Cortex of kidney (tissue), 1 donor: ENCODE results near the gene ANKFN1.

Source experiments
- DNase-seq: peaks from one replicate; lab custom pipeline; 2025; lab: John Stamatoyannopoulos, UW

Gene ANKFN1

DNA sequence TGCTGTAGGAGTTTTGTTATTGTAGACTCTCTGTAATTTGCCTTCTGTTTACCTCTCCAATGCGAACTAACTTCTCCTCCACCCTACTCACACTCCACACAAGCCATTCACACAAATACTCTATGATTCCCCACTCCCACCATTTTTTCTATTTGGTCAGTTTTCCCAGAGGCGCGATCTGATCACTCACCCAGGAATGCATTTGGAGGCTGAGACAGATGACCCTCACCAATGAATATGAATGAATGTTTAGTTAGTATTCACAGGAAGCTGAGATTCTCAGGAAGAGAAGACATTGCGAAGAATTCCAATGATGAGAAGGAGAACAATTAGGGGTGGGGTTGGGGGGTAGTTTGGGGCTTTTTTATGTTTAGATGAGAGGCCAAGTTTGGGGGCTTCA is 10.5 kb upstream of the ANKFN1 start:
- DNase-seq, result no peak

DNA sequence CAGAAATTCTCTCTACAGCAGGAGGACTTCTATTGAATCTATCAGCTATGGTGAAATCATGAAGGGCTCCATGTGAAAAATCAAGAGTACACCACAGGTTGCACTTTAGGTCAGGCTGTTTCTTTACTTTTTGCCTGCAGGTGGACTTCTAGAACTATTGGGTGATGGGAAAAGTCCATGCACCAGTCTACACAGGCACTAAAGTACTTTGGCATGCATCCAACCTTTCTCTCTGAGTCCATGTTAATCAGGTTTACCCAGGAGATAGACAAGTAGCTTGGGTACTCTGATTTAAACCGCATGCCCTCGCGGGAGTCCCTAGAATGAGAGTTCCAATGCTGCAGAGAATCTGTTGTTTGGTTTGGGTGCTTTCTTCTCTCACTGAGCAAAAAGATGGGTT is 9.1 kb upstream of the ANKFN1 start:
- no peak for DNase-seq

DNA sequence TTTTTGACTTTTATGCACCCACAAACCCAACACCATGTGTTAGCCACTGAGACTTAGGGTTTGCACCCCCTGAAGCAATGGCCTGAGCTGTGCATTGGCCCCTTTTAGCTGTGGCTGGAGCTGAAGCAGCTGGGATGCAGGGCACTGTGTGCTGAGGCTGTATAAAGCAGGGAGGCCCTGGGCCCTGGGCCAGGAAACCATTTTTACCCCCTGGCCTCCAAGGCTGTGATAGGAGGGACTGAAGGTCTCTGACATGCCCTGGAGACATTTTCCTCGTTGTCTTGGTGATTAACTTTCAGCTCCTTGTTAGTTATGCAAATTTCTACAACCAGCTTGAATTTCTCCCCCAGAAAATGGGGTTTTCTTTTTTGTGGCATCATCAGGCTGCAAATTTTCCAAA is 6.7 kb upstream of the ANKFN1 start:
- no peak for DNase-seq

DNA sequence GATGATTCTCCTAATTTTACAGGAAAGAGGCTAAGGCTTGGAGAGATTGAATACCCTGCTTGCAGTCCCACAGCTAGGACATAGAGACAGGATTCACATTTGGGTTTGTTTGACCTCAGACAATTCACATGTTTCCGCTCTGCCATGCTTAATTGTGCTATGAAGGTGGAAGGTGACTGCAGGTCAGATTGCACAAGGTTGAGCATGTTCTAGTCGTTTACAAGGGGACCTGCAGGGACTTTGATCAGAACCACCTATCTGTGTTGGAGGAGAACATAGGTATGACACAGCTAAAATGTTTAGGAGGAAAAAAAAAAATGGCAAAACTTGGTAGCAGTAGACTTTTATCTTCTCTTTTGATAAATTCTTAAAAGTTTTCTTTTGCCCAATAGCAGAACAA is 4.9 kb upstream of the ANKFN1 start:
- DNase-seq, result no peak

DNA sequence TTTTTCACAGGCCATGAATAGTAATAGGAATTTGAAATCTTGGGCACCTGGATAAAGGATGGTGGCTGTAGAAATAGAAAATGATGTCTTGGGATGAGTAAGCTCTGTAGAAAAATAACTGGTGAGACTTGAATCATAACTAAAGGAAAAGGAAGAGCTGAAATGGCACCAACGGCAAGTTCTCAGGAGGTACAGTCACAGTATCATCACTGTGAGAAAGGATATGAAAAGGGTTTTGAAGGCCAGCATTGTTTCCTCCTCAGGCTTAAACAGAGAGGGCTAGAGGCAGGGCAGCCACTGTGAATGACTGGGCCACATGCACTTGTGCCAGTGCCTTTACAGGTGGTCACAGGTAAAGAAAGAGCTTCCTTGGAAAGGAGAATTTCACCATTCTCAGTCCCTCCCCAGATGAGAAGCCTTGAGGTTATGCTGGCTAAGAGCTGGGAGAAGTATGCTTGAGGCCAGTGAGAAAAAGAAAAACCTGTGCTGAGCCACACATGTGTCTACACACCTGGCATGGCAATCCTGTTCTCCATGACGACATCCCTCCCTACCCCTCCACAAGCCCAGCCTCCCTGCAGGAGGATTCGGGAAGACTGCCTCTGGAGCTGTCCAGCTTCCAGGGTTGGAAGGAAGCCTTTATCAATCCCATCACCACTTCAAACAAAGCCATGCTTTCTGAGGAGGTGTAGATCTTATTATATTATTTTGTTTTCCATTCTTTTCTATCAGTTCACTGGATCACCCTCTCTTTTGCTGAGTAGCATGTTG is 3.8 kb upstream of the ANKFN1 start:
- DNase-seq, result no peak

DNA sequence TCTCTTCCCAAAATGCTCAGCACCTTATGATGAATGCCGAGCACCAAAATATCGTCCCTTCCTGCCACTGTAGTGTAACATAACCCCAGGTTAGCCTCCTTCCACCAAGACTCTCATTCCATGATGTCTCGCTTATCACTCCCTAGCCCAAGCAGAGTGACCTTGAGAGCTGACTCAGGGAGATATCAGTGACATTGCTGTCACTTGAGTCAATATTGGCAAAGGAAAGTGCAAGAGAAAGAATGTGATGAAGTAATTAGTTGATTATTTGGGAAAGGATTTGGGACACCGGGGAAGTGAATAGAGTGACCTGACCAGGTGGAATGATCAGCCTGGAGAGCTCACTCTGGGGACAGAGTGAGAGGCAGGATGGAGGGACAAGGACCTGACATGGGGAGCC is 2.6 kb upstream of the ANKFN1 start:
- no peak for DNase-seq

DNA sequence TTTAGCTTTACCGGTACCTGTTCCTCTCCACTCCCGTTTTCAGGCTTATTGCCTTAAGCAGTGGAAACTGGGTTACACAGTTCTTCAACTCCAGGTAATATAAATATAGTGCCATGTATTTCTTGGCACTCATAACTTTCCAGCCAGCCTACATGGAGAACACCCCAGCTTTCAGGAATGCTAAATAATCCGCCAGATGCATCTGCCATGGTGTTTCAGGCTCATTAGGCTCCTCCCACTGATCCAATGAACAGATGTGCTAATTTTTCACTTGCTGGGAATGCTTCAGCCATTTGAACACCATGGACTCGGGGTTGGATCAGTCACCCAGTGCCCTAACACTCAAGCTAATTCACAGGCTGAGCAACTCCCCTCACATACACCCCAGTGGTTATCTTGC is 4.6 kb downstream of the ANKFN1 start:
- DNase-seq, result no peak

DNA sequence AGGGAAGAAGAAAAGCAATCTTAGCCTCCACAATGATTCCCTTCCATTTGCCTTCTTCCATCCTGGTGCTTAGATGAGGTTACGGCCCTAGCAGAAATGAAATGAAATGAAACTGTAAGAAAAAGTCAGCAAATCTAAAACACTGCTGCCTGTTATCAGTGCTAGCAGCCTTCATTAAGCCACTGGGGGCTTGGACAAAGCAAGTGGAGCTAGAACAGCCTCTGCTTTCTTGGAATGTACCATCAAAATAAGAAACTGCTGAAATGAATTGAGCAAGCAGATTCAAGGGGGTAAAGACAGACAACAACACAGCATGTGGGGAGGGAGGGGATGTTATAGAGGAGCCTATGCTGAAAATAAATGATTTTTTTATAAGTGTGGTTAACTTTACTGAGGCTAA is 5.1 kb downstream of the ANKFN1 start:
- no peak for DNase-seq

DNA sequence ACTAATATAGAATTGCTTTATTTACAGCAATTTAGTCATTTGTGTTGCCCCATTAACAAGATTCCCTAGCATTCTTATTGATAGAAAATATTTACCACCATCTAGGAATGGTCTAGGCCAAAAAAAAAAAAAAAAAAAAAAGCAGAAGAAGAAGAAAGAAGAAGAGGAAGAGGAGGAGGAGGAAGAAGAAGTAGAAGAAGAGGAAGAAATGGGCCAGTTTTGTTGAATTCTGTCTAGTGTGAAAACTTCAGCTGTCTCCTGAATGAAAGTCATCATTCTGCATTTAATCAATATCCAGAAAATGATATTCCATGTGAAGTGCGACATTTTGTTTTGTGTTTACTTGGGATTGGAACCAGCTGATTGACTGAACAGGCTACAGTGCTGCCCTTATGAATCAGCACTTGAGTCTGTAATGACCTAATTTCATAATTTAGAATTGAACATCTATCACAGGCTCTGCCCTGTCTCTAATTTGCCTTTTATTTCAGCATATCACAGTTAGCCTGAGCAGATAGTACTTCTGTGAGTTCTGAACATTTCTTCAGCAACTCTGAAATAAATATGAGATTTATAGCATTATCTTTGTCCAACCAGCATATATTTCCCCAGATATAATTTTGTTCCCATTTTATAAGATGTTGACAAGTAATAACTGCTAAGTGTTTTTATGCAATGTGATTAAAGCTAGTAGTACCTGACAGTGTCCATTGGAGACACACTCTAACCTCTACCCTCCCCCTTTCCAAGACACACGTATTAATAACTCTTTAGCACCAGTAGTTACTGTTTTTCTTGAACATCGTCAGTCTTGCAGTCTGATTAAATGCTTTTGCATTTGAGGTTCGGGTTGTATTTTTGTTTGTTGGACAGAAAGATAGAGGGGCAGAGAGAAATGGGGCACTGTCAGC is 5.9 kb downstream of the ANKFN1 start:
- DNase-seq, result no peak

DNA sequence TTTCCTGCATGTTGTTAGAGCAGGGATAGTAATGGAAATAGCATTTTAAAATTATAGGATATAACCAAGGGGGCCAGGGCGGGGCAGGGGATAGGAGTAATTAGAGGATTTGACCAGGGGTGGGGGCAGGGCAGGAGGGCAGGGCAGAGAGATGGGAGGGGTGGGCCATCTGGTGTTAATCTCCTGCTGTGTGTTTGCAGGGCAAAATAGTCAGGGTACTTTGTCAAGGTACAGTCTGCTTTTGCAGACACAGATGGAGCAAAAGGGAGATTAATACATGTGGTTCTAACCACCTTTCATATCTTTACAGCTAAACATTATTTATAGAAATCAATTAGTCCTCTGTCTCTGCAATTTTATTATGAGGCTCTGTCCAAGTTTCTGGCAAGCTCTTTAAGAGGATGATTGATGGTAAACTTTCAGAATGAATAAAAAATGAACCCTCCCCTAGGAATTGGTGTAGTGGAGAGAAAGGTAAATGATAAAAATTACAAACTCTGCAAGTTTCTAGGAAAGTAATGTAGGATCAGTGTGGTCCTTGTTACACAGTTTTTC is 6.6 kb downstream of the ANKFN1 start:
- no peak for DNase-seq

DNA sequence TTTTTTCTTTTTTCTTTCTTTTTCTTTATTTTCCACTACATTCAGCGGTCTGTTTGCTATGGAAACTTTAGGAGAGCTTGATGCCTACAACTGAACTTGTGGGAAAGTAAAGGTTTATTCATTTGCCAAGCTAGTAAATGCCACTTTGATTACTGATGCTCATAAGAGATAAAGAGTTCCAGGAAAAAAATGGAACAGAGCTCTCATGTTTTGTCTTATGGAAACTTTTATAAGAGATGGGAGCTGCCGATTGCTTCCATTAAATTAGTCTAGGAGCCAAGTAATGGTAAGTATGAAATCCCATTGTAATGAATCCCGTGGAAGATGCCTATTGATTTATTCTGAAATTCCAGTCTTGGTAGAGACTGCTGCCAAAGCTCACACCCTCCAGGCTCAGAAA is 7.1 kb downstream of the ANKFN1 start:
- no peak for DNase-seq

DNA sequence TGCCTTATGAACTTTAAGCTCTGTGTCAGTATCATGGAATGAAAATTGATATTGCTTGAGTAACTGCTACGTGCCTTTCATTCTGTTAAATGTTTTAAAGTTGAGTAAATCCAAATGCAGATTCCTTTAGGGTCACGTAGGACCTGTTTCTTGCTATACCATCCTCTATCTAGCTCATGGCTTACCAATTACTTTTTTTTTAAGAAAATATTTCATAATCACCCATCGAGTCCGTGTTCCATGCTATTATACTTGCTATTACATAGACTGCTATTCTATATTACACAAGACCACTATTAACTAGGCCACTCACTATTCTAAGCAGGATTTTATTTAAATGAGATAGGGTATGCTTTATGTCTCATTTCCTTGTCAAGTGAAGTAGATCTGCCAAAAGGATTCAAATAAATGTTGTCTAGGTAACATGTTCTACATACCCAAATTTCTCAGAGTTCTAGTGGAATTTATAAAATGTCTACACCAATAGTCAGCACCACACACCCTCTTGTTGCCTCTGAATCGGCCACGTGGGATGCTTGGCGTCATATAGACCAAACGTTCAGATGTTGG is 11.9 kb downstream of the ANKFN1 start:
- DNase-seq, result no peak

DNA sequence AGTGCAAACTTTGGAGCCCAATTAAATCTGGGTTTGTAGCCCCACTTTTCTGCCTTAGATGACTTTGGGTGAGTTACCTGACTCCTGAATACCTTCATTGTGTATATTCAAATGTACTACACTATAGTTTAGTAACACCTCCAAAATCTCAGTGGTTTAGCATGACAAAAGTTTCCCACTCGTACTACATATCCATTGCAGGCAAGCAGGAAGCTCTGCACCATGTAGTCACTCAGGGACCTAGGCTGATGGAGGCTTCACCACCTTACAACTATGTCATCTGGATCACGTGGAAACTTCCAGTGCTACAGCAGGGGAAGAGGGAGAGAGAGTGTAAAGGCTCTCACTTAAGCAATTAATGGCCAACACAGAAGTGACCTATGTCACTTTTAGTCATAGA is 14.2 kb downstream of the ANKFN1 start:
- DNase-seq, result no peak

DNA sequence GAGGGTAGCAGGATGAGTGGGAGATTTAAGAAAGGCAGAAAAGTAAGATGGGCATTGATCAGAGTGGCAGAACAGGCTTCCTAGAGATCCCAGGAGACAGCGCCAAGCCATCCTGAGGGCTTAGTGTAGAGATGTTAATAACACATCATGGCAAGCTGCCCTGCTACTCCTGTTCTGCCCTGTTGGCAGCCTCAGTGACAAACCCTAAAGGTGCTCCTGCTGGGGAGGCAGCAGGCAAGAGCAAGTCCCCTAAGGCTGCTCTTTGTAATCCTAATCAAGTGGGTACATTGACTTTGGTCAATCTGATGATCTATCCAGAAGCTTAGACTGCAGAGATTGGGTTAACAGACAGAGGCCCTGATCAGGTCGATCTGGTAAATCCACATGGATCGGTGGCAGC is 16.3 kb downstream of the ANKFN1 start:
- no peak for DNase-seq

DNA sequence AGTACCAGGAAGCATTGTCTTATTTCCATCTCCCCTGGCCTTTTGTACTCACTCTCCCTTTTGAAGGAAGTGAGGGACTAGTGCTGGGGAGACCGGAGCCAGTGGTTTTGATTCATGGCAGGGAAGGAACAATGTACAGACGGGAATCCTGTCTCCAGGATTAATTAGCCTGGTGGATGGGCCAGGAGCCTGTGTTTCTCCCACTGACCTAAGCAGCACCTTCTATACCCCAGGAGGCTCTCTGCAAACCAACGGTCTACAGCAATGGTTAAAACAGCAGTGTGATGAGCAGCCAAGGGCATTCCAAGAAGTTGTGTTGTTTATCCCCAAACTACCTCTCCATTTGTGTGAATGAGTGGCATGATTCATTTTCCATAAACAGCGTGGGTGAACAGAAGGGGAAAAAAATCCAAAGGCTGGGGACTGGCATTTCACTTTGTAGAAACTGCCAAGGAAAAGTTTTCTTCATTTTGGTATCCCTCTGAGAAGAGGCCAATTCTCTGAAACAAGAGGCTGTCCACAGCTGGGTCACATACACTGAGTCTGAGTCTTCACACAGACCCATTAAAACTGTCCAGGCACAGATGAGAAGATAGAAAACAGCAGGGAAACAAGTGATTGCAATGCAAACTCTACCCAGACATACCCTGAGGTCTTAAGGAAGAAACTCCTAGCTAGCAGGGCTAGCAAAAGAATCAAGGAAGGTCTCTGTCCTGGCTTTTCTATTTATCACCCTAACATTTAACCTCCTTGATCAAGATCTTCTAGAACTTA is 18.1 kb downstream of the ANKFN1 start:
- no peak for DNase-seq

DNA sequence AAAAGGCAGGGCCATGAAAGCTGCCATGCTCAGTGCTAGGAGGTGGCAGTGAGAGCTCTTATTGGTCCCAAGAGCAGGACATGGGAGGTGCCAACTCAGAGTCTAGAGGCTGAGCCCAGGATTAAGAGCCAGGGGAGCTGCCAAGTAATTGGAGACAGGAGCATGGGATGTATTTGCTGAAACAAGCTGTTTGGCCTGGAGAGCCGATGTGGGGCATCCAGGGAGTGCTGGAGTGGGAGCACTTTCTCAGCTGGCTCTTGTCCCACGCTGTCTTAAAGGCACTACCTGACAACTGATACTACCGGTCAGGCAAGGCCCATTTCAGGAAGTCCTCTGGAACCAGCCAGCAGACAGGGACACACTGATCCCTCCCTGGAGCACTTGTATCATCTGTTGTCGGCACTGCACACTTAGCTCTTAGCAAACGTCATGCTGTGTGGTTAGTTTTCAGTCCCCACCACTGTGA is 19.3 kb downstream of the ANKFN1 start:
- DNase-seq, result no peak

DNA sequence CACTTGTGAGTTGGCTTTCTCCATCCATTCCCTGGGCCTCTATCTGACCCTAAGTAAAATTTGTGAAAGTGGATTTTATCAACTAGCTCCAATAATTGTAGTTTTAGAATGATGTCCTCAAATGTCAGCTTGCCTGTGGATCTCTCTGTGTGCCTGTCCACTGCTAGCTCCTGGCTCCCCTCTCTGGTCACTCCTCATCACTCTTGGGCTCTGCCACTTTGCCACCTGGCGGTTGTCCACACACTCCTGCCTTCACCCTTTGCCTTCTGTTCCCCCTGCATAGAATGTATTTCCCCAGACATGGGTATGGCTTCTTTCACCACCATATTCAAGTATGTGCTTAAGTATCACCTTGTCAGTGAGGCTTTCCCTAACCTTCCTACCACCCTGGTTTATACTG is 19.8 kb downstream of the ANKFN1 start:
- no peak for DNase-seq

DNA sequence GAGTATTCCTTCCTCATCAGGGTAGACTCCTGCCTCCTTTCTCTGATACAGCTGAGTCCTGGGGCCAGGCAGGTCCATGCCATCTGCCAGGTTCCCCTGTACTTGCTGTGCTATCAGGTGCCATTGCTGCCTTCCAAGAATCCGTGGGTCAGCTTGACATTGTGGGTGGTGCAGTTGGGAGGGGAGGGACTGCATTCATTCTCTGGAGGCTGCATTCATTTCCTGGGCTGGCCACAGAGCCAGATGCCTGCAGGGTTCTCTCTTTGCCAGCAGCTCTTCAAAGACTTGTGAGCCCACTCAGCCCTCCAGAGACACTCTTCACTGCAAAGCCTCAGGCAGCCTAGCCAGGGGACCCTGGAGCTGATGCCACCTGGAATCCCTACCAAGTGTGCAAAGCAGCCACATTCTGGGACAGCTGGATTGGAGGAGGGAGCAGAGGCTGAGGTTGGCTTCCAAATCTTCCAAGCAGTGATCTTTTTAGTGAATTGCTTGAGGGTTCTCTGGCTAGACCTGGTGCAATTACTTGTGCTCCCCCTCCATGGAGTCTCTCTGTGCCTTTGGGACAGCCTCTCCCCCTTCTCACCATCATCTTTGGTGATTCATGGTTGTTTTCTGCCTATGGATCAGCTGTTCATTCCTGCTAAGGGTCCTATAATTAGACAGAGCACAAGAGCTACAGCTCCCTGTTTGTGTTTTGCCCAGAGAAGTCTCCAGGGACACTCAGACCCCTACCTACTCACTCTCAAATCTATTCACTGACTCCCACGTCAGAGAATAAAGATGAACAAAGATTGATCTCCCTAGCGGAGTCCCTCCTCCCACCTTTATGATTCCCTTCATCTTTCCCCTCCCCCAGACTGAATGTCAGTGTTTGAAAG is 20.9 kb downstream of the ANKFN1 start:
- no peak for DNase-seq

DNA sequence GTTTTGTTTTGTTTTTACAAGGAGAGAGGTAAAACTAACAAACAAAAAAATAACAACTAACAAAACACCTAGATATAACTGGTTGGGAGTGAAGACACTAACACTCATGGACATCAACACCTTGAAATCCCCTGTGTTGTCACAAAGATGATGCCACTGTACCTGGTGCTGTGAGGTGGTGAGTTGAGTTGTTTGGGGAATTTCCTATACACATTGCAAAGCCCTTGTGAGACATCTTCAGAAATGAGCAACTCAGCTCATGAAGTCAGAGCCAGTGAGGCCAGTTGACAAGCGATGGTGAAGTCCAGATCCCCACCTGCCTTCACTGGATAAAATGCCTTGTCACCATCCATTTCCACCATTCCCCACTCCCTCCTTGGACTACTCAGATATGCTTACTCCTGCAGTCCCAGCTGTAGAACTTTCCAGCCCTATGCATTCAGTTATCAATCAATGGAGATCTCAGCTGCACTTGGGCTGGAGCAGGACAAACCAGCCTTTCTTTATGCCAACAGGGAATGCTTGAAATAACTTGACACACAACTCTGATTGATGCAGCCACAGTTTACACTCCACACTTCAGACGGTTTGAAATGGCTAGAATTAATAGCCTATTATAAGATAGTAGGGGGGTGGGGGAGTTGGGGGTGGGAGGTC is 22.2 kb downstream of the ANKFN1 start:
- DNase-seq, result no peak

DNA sequence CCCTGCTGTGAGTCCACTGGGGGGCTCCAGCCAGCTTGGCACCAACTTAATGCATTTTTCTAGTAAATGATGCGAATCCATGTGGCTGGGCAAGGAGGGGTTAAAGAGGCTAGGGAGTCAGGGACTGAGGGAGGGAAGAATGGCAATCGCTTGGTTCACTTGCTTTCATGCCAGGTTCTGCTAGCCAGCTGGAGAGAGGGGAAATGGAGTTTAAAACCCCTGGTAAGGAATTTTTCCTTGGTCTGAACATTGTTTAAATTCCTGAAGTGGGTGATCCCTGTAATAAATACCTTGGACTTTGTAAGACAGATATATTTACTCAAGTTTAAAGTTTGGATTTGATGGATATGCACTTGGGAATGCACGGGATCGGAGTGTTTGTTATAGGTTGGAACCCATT is 22.8 kb downstream of the ANKFN1 start:
- no peak for DNase-seq
